Lower leg skin (tissue), 4 donors: ENCODE data around the gene AOPEP. TPM values are rescaled to one million over a fixed set of nuclear protein-coding genes. Genes with fewer than 3 reads are reported as not detected.

Experiments
- DNase-seq, 2 donors: peaks; one replicate each; pipeline ENCODE4 v3.0.0-alpha.2; 2019; ENCODE audit warnings: low spot score in 2 of 2
- H3K4me3 ChIP-seq: fragments of 200-600 bp; sonication (generic); 2 replicates; pipeline ENCODE4 v1.5.1; 2017; ENCODE audit warnings: mild to moderate bottlenecking, low read depth; ENCODE audit not compliant: poor library complexity, severe bottlenecking
- CTCF ChIP-seq, 3 donors: fragments of 450-650 bp; IDR thresholded peaks; one replicate each; pipeline ENCODE4 v1.5.1; 2016; ENCODE audit warnings: antibody characterized with exemption in 3 of 3, mild to moderate bottlenecking in 3 of 3, moderate library complexity in 2 of 3
- POLR2A ChIP-seq, 2 donors: fragments of 450-650 bp; IDR thresholded peaks; one replicate each; pipeline ENCODE4 v1.6.1; 2016 to 2017; ENCODE audit warnings: antibody characterized with exemption in 2 of 2, mild to moderate bottlenecking in 1 of 2, moderate library complexity in 1 of 2
- WGBS, 2 donors: methylation state at CpG; one replicate each; pipeline ENCODE4 v1.1.5; 2018; 5-methylcytosine and 5-hydroxymethylcytosine counted together
- intact Hi-C: fragments of 100-400 bp; cut with DNase I; formaldehyde crosslinking; loops from one replicate; pipeline ENCODE4 v1.15.0; 2023; ENCODE audit warnings: low total_unique reads
- total RNA-seq, 4 donors: library from RNA; depleted of rRNA; stranded (reverse); fragments of >200 nt; gene quantifications; one replicate each; pipeline ENCODE4 v1.1.0, GENCODE V29; 2016

Gene AOPEP
- total RNA-seq, 4 donors from 2014 or later, result 66.3 to 136 (median 118) TPM

- no peak for DNase-seq
- TF ChIP-seq POLR2A (IDR thresholded peaks at IDR 0.05), result no peak
- no peak for TF ChIP-seq CTCF (IDR thresholded peaks at IDR 0.05)
- WGBS, 2 donors, result 86 to 95% methylated on average over 1 of the region's 1 CpG
- intact Hi-C loops, result no loop called here
- no peak overlapping the region for H3K4me3 ChIP-seq
These were observed 261.2 kb downstream of the AOPEP start for GRCh38 chr9:94987731-94988130.

- TF ChIP-seq POLR2A (IDR thresholded peaks at IDR 0.05), result no peak
- no peak for TF ChIP-seq CTCF (IDR thresholded peaks at IDR 0.05)
- intact Hi-C loops, result no loop called here
- 96 to 97% methylated on average over 8 of the region's 8 CpGs for WGBS, 2 donors
- no peak for DNase-seq
- no peak overlapping the region for H3K4me3 ChIP-seq
These were observed 264.5 kb downstream of the AOPEP start for GRCh38 chr9:94990897-94991561.

- no peak for DNase-seq
- 93 to 95% methylated on average over 15 of the region's 15 CpGs for WGBS, 2 donors
- no peak overlapping the region for H3K4me3 ChIP-seq
- TF ChIP-seq POLR2A (IDR thresholded peaks at IDR 0.05) (no peak), CTCF (IDR thresholded peaks at IDR 0.05) (no peak)
- intact Hi-C loops, result no loop called here
These were observed 265.7 kb downstream of the AOPEP start for GRCh38 chr9:94991961-94992907.

GRCh38 chr9:94993160-94993820 lies 266.8 kb downstream of the AOPEP start:
- TF ChIP-seq POLR2A (IDR thresholded peaks at IDR 0.05) (no peak), CTCF (IDR thresholded peaks at IDR 0.05) (no peak)
- DNase-seq, result no peak
- 70 to 76% methylated on average over 9 of the region's 9 CpGs for WGBS, 2 donors
- intact Hi-C loops, result no loop called here
- H3K4me3 ChIP-seq, result no peak overlapping the region

GRCh38 chr9:94993821-94994165 lies 267.3 kb downstream of the AOPEP start:
- H3K4me3 ChIP-seq, result no peak overlapping the region
- no peak for DNase-seq
- WGBS, 2 donors, result 69 to 79% methylated on average over 7 of the region's 7 CpGs
- intact Hi-C loops, result no loop called here
- TF ChIP-seq CTCF (IDR thresholded peaks at IDR 0.05) (no peak), POLR2A (IDR thresholded peaks at IDR 0.05) (no peak)
